Measurements from ENCODE around the gene NUB1.
A peak's percentile ranks its signal among the peaks of the same experiment; 100 is the strongest.

Gene NUB1

DNA sequence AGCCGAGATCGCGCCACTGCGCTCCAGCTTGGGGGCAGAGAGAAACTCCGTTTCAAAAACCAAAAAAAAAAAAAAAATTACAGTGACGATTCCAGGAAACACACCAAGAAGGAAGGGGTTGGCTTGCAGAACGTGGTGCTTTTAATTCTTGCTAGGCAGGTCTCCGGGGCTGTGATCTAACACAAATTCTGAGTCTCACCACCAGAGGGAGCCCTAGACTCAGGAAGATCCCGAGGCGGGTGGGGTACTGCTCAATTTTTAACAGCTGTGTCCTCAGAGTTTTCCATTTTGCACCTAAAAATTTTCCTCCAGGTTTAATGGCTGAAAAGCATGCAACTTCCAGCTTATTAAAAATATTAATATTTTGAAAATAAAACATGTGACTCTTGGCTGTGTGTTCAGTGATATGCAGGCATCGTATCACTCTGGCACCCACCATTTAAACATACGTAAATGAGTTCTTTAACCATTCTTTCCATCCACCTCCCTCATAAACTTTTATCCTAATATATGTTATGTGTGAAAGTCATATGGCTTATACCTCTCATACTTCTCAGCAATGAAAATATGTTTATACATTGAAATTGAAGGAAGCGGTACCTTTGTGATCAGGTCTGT is 26.5 kb upstream of the NUB1 start:
- DNase-seq = peak; percentile 72

- no peak for DNase-seq
These were observed 24.7 kb upstream of the NUB1 start for GRCh38 chr7:151316896-151317295.

- DNase-seq = no peak
These were observed 23.7 kb upstream of the NUB1 start for GRCh38 chr7:151317936-151318335.

DNA sequence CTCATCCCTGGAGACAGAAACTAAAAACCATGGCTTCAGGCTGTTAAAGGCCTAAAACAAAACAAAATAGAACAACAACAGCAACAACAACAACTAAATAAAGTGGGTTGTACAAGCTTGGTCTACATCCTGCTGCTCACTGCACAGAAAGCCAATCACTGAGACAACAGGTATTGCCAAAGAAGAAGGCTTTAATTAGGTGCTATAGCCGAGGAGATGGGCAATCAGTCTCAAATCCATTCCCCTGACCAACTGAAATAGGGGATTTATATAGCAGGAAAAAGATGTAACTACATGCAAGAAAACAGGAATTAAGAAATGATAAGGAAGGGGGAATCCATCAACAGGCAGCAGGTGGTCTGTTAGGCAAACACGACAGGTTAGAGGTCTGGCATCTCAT is 22.4 kb upstream of the NUB1 start:
- no peak for DNase-seq

- no peak for DNase-seq
These were observed 21.3 kb upstream of the NUB1 start for GRCh38 chr7:151320263-151320845.

GRCh38 chr7:151321341-151321740 is 20.3 kb upstream of the NUB1 start:
- DNase-seq = no peak

DNA sequence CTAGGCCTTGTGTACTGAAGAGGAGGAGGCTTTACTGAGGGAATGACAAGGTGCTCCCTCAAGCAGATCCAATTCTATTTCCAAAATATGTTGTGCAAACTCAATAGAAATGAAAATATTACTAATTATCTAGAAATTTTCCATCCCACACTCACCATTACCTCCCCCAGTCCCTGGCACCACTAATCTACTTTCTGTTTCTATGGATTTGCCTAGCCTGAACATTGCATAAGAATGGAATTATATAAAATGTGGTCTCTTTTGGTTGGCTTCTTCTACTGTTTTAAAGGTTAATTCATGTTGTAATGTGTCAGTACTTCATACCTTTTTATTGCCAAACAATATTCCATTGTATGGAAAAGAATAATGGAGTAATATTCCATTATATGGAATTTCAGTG is 18.7 kb upstream of the NUB1 start:
- DNase-seq = no peak

GRCh38 chr7:151327022-151327421 is 14.6 kb upstream of the NUB1 start:
- DNase-seq = no peak

DNA sequence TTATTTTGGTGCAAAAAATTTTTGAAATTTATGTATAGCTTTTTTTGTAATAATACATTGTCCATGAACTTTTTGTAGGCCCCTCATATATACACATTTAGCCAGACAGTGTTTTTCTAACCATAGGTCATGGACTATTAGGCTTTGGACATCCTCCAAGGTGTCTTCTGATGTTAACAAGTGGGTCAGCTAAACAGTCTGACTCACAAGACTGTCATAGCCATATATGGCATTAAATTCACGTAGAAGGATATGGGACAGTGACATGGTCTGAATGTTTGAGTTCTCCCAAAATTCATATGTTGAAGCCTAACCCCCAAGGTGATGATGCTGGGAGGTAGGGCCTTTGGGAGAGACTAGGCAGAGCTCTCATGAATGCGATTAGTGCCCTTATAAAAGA is 14.0 kb upstream of the NUB1 start:
- no peak for DNase-seq

DNA sequence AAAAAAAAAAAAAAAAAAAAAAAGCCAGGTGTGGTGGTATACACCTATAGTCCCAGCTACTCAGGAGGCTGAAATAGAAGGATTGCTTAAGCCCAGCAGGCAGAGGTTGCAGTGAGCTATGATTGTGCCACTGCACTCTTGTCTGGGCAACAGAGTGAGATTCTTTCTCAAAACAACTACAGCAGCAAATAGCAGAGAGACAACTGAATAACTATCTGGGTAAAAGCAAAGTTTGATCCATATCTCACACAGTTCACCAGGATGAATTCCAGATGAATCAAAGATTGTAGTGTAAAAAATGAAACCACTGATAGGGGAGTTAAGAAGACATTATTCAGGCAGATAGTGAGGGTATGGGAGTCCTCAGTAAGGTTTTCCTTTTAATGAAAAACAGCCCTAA is 11.4 kb upstream of the NUB1 start:
- no peak for DNase-seq

- no peak for DNase-seq
These were observed 11.0 kb upstream of the NUB1 start for GRCh38 chr7:151330661-151331060.

DNA sequence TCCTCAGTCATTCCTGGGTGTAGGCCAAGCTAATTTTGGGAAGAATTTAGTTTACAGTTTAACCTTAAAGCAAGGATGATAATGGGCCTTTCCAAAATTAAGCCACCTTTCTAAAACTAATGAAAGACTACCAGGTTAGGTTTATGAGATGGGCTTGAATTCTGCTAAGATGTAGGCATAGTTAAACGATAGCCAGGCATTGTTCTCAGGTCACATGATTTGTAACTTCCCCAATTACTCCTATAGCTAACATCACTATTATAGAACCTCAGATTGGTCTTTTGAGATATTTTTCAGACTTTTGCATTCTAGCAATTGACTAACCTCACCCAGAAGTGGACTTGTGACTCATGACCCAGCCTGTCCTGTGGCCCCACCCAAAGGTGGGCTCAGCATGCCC is 7.0 kb upstream of the NUB1 start:
- DNase-seq = no peak

DNA sequence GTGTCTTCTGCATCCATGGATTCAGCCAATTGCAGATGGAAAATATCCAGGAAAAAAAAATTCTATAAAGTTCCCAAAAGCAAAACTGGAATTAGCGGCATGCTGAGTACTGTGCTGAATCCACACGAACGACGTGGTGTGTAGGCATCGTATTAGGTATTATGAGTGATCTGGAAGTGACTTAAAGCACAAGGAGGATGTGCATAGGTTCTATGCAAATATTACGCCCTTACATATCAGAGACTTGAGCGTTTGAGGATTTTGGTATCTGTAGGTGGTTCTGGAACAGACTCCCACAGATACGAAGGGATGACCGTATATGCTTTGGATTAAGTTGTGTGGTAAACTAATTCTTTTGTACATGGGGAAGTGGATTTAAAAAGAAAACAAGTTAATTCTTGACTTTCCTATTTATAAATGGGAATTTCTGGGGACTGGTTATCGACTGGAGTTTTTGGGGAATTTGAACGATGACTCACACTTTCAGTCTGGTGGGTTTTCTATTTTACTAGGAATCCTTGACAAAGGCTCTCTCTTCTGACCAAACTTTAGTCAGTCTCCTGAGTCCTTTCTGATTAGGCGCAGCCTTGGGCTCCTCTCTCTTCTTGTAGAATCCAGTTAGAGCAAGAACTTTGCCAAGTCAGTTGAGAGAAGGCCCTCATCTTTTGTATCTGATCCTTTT is 5.4 kb upstream of the NUB1 start:
- DNase-seq = no peak

- DNase-seq = no peak
These were observed 4.3 kb upstream of the NUB1 start for GRCh38 chr7:151337346-151337745.

GRCh38 chr7:151338809-151339208 is 2.8 kb upstream of the NUB1 start:
- DNase-seq = no peak

DNA sequence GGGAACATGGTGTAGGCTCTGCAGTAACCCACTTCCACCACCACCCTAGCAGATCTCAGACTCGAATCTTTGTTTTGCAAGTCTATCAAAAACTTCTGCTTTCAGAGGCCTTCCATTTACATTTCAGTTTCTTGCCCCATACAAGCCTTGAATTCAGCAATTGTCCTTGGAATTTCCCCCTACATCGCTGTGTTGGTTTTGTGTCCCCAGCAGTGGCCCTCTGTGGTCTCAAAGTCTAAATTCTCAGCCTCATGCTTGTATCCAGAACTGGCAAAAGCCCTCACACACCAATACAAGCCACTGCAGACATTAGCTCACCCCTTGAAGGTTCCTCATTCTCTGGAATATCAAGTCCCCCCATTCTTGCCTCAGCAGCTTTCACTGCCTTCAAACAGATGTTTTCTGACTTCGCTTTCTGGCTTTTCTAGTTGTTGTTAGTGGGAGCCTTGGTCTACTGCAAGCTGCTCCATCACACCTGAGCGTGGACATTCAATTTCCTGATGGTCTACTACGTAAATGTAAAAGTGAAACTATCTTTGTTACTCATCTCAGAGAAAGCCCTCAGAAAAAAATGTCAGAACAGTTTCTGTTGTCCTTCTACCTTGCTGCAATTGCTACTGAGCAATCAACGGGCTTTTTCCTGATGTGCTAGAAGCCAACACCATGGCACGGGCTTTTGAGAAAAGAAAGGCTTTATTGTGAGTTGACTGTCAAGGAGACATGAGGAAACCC is 1.8 kb upstream of the NUB1 start:
- no peak for DNase-seq

- no peak for DNase-seq
These were observed 737 bp upstream of the NUB1 start for GRCh38 chr7:151340794-151341356.

DNA sequence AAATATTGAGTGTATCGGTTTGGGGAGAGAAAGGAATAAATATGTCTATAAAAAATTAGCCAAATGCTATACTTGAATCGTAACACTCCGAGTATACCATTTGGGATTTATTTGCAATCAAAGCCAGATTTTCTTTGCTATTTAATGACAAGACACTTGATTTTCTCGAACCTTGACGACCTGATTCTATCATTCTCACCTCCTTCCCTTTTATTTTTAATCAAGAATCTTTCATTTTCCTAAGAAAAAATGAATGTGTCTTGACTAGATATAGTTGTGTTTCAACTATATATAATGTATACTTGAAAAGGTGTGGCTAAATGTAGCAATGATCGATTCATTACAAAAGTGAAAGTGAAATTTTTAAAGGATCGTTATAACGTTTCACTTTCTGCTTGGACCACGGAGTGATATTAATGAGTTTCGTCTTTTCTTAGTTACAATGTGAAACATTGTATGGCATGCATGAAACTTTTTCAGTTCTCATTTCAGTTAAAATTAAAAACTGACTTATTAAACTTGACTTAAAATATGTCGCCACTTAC is 562 bp downstream of the NUB1 start:
- no peak for DNase-seq

GRCh38 chr7:151342811-151343210 is 1.2 kb downstream of the NUB1 start:
- DNase-seq = no peak

DNA sequence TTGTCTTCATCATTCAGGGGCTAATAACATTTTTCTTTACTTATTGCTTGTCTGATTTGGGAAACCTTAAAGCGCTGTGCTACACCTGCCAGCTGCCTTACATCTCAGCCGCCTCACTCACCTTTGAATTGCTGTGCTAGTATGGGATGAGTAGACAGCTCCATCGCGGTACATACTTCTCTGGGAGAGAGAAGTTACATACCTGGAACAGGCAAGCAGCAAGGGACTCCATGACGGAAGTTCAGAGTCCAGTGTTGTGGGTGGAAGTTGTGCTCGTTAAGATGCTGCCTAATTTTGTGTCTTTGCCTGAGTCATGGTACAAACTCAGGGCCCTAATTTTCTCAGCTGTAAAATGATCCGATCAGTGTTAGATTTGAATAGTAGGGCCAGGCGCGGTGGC is 1.9 kb downstream of the NUB1 start:
- no peak for DNase-seq

- no peak for DNase-seq
These were observed 4.2 kb downstream of the NUB1 start for GRCh38 chr7:151345576-151346469.

- DNase-seq = no peak
These were observed 4.8 kb downstream of the NUB1 start for GRCh38 chr7:151346470-151346769.

DNA sequence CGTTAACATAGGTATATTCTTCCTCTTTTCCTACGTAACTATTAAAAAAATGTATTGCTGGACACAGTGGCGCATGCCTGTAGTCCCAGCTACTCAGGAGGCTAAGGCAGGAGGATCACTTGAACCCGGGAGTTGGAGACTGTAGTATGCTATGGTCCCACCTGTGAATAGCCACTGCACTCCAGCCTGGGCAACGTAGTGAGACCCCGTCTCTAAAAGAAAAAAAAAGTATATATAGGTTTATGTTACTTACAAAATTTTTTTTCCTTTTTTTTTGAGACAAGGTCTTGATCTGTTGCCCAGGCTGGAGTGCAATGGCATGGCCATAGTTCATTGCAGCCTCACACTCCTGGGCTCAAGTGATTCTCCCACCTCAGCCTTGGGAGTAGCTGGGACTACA is 5.6 kb downstream of the NUB1 start:
- DNase-seq = no peak
